ENCODE measurements around the gene DNAH2. TPM values are rescaled to one million over a fixed set of nuclear protein-coding genes. Genes with fewer than 3 reads are reported as not detected.

Gene DNAH2
- polyA plus RNA-seq, 1 donor from 2014 or later, result 2.0 TPM

DNA sequence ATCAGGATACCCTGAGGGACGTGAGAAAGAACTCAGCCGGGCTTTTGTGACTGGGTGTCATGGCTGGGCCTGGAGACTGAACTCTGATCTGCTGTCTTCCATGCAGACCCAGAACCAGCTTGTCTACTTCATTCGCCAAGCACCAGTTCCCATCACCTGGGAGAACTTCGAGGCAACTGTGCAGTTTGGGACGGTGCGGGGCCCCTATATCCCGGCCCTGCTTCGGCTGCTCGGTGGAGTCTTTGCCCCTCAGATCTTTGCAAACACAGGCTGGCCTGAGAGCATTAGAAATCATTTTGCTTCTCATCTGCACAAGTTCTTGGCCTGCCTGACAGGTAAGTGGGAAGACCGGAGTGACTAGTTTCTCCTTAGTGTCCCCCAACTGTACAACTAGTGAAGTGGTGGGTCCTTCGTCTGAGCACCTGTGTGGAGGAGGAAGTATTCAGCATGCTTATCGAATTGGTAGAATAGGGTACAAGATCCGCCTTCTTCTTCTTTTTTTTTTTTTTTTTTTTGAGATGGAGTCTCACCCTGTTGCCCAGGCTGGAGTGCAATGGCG, 15.5 kb downstream of the DNAH2 start:
- Histone ChIP-seq H2AFZ (ENCODE audit: low read depth, low read length) (no peak overlapping the region), H3K9ac (ENCODE audit: low read length) (no peak overlapping the region), H3K36me3 (ENCODE audit: insufficient read depth, low read length) (no peaks in the 10 kb centered on the region), H3K27ac (ENCODE audit: low read length) (no peak overlapping the region), H3F3A (ENCODE audit: insufficient read depth, low read length, poor library complexity, severe bottlenecking) (no peaks in the 10 kb centered on the region), H3K9me2 (ENCODE audit: insufficient read depth, low read length) (no peaks in the 10 kb centered on the region), H3K9me3 (ENCODE audit: low read length) (no peaks in the 10 kb centered on the region), H3K4me3 (ENCODE audit: low read length) (no peak overlapping the region), H3K4me2 (ENCODE audit: low read length) (no peak overlapping the region), H4K20me1 (ENCODE audit: insufficient read depth) (no peaks in the 10 kb centered on the region), H3K79me2 (replicated peaks; ENCODE audit: insufficient read depth, low read length) (no peaks in the 10 kb centered on the region), H3K27me3 (ENCODE audit: insufficient read depth, low read depth, low read length) (no peaks in the 10 kb centered on the region)
- no peak for TF ChIP-seq MXI1 (conservative IDR thresholded peaks at IDR 0.05; ENCODE audit: poor library complexity, severe bottlenecking)
- no peak for TF ChIP-seq SMC3 (conservative IDR thresholded peaks at IDR 0.05; ENCODE audit: poor library complexity)

DNA sequence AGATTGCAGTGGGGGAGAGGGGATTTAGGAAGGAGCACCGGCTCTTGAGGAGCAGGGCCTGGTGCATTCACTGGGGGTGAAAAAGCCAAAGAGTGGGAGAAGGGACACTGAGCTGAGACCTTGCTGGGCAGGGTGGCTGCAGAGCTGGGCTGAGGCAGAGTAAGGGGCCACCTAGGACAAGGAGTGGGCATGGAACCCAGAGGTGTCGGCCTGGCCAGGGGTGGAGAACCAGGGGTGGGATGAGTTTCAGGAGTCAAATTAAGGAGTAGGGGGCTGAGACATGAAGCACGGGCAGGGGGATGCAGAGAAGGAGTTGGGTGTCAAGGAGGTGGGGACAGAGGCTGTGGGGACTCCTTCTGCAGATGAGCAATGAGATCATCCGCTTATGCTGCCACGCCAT, 20.1 kb downstream of the DNAH2 start:
- H3F3A ChIP-seq (ENCODE audit: insufficient read depth, low read length, poor library complexity, severe bottlenecking), result no peaks in the 10 kb centered on the region
- no peaks in the 10 kb centered on the region for H4K20me1 ChIP-seq (ENCODE audit: insufficient read depth)
- no peak for TF ChIP-seq EP300 (conservative IDR thresholded peaks at IDR 0.05; ENCODE audit: poor library complexity, severe bottlenecking)
- no peak for TF ChIP-seq RAD21 (conservative IDR thresholded peaks at IDR 0.05)
- no peak for TF ChIP-seq SMC3 (conservative IDR thresholded peaks at IDR 0.05; ENCODE audit: poor library complexity)
- TF ChIP-seq, protein P1, sequence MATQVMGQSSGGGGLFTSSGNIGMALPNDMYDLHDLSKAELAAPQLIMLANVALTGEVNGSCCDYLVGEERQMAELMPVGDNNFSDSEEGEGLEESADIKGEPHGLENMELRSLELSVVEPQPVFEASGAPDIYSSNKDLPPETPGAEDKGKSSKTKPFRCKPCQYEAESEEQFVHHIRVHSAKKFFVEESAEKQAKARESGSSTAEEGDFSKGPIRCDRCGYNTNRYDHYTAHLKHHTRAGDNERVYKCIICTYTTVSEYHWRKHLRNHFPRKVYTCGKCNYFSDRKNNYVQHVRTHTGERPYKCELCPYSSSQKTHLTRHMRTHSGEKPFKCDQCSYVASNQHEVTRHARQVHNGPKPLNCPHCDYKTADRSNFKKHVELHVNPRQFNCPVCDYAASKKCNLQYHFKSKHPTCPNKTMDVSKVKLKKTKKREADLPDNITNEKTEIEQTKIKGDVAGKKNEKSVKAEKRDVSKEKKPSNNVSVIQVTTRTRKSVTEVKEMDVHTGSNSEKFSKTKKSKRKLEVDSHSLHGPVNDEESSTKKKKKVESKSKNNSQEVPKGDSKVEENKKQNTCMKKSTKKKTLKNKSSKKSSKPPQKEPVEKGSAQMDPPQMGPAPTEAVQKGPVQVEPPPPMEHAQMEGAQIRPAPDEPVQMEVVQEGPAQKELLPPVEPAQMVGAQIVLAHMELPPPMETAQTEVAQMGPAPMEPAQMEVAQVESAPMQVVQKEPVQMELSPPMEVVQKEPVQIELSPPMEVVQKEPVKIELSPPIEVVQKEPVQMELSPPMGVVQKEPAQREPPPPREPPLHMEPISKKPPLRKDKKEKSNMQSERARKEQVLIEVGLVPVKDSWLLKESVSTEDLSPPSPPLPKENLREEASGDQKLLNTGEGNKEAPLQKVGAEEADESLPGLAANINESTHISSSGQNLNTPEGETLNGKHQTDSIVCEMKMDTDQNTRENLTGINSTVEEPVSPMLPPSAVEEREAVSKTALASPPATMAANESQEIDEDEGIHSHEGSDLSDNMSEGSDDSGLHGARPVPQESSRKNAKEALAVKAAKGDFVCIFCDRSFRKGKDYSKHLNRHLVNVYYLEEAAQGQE (IDR thresholded peaks at IDR 0.05; ENCODE audit: borderline replicate concordance), result no peak
- TF ChIP-seq POLR2AphosphoS5 (IDR thresholded peaks at IDR 0.05), result no peak
- no peak for TF ChIP-seq EZH2 (IDR thresholded peaks at IDR 0.05; ENCODE audit: borderline replicate concordance, insufficient read depth, low read length, poor library complexity, severe bottlenecking)
- no peak for TF ChIP-seq MXI1 (conservative IDR thresholded peaks at IDR 0.05; ENCODE audit: poor library complexity, severe bottlenecking)
- TF ChIP-seq TAF1 (IDR thresholded peaks at IDR 0.05; ENCODE audit: low read depth), result no peak
- TF ChIP-seq, protein P2, sequence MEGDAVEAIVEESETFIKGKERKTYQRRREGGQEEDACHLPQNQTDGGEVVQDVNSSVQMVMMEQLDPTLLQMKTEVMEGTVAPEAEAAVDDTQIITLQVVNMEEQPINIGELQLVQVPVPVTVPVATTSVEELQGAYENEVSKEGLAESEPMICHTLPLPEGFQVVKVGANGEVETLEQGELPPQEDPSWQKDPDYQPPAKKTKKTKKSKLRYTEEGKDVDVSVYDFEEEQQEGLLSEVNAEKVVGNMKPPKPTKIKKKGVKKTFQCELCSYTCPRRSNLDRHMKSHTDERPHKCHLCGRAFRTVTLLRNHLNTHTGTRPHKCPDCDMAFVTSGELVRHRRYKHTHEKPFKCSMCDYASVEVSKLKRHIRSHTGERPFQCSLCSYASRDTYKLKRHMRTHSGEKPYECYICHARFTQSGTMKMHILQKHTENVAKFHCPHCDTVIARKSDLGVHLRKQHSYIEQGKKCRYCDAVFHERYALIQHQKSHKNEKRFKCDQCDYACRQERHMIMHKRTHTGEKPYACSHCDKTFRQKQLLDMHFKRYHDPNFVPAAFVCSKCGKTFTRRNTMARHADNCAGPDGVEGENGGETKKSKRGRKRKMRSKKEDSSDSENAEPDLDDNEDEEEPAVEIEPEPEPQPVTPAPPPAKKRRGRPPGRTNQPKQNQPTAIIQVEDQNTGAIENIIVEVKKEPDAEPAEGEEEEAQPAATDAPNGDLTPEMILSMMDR (IDR thresholded peaks at IDR 0.05; ENCODE audit: poor library complexity, severe bottlenecking), result no peak
- H2AFZ ChIP-seq (ENCODE audit: low read depth, low read length), result no peak overlapping the region
- H3K4me2 ChIP-seq (ENCODE audit: low read length), result no peak overlapping the region
- H3K4me3 ChIP-seq (ENCODE audit: low read length), result no peak overlapping the region
- H3K9me3 ChIP-seq (ENCODE audit: low read length), result no peaks in the 10 kb centered on the region
- H3K36me3 ChIP-seq (ENCODE audit: insufficient read depth, low read length), result no peaks in the 10 kb centered on the region
- no peak overlapping the region for H3K27ac ChIP-seq (ENCODE audit: low read length)
- H3K79me2 ChIP-seq (replicated peaks; ENCODE audit: insufficient read depth, low read length), result no peaks in the 10 kb centered on the region
- H3K9ac ChIP-seq (ENCODE audit: low read length), result no peak overlapping the region
- no peaks in the 10 kb centered on the region for H3K27me3 ChIP-seq (ENCODE audit: insufficient read depth, low read depth, low read length)
- H3K9me2 ChIP-seq (ENCODE audit: insufficient read depth, low read length), result no peaks in the 10 kb centered on the region
